ENCODE measurements around the gene TICRR. TPM values are rescaled to one million over a fixed set of nuclear protein-coding genes. Genes with fewer than 3 reads are reported as not detected.

TICRR gene
- polyA plus RNA-seq, 2 of the 4 experiments (the other 2 are of a cell fraction), result 7.8 to 11.6 TPM

GRCh38 chr15:89674526-89674925 lies 99.3 kb downstream of the TICRR start:
- CTCF ChIA-PET, result interaction anchor here (1.1 to 9.4 kb wide), 5 partner anchors 9 to 82 kb away, joined by 3 to 79 read pairs (median 7); no protein-coding TSS in a partner anchor
- Histone ChIP-seq H3K4me1 (peaks cover 4% of the 10 kb centered on the region; the same call in 1 of the 3 replicates), H3K27ac (no peak overlapping the region), H3K4me2 (no peak overlapping the region), H3K9me3 (no peaks in the 10 kb centered on the region), H3K4me3 (no peak overlapping the region)
- no peak for ATAC-seq
- 0 out of 5 replicates have a peak, but pooled peaks of 1 of the 2 experiments have one; percentile 7 for TF ChIP-seq RAD21 (conservative IDR thresholded peaks at IDR 0.05 in 1 of 2, IDR thresholded peaks at IDR 0.05 in 1 of 2)
- no peak for TF ChIP-seq CBX8 (IDR thresholded peaks at IDR 0.05)
- POLR2A ChIA-PET, result no interaction called here
- 69% methylated on average over 4 of the region's 4 CpGs for WGBS (ENCODE audit: missing lambda C conversion rate)
- no peak for DNase-seq (ENCODE audit: low read depth in 1 of 2, low spot score in 1 of 2)
- no peak for FAIRE-seq

GRCh38 chr15:89675606-89676005 lies 100.3 kb downstream of the TICRR start:
- TF ChIP-seq ZSCAN20 (CRISPR knock-in tag; IDR thresholded peaks at IDR 0.05), result no peak
- no peak for TF ChIP-seq REST (IDR thresholded peaks at IDR 0.05)
- TF ChIP-seq ZC3H11A (IDR thresholded peaks at IDR 0.05), result no peak
- TF ChIP-seq NFE2L2 (conservative IDR thresholded peaks at IDR 0.05; ENCODE audit: low read length), result no peak
- TF ChIP-seq, protein P1, sequence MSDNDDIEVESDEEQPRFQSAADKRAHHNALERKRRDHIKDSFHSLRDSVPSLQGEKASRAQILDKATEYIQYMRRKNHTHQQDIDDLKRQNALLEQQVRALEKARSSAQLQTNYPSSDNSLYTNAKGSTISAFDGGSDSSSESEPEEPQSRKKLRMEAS (IDR thresholded peaks at IDR 0.05), result no peak
- no peak for TF ChIP-seq USF2 (IDR thresholded peaks at IDR 0.05)
- TF ChIP-seq HDAC2 (IDR thresholded peaks at IDR 0.05), result no peak
- no peak overlapping the region for H3K4me3 ChIP-seq
- ChIA-PET POLR2A (no interaction called here), CTCF (interaction anchor here (0.7 to 9.4 kb wide), 2 partner anchors 30 to 92 kb away, joined by 3 to 79 read pairs; no protein-coding TSS in a partner anchor)
- ATAC-seq, result no peak
- H3K4me2 ChIP-seq, result no peak overlapping the region
- peaks cover 15% of the 10 kb centered on the region for H3K4me1 ChIP-seq
- no peak for FAIRE-seq
- H3K9me3 ChIP-seq, result no peaks in the 10 kb centered on the region
- WGBS (ENCODE audit: missing lambda C conversion rate), result 80% methylated on average over 6 of the region's 6 CpGs
- H3K27ac ChIP-seq, result no peak overlapping the region
- no peak for DNase-seq (ENCODE audit: low read depth in 1 of 2, low spot score in 1 of 2)

DNA sequence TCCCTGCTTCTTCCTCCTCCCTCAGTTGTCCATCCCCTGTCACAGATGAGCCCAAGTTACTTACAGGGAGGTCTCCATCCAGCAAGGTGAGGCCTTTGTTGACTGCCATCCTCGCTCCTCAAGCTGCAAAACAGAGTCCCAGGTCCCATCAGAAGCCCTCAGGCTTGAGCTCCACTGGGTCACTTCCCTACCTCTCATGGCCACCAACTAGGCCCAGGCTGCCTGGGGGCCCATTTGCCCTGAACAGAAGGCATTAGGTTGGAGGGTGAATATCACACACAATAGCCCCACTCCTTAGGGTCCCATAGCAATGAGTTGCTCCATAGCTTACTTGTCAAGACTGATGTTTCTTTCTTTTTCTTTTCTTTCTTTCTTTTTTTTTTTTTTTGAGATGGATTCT lies 102.1 kb downstream of the TICRR start:
- POLR2A ChIA-PET, result no interaction called here
- DNase-seq (ENCODE audit: low read depth in 1 of 2, low spot score in 1 of 2) (no peak), ATAC-seq (no peak), FAIRE-seq (no peak)
- H3K4me1 ChIP-seq, result peaks cover 21% of the 10 kb centered on the region
- no peak overlapping the region for H3K27ac ChIP-seq
- no peaks in the 10 kb centered on the region for H3K9me3 ChIP-seq
- TF ChIP-seq PHF8 (IDR thresholded peaks at IDR 0.05; ENCODE audit: borderline replicate concordance, low read depth) (no peak), NFE2L2 (conservative IDR thresholded peaks at IDR 0.05; ENCODE audit: low read length) (no peak), ESRRA (IDR thresholded peaks at IDR 0.05; ENCODE audit: borderline replicate concordance, low read length) (no peak), PBX3 (IDR thresholded peaks at IDR 0.05) (no peak), EHMT2 (IDR thresholded peaks at IDR 0.05; ENCODE audit: low read depth) (no peak), RARB (CRISPR knock-in tag; IDR thresholded peaks at IDR 0.05) (no peak), GATA3 (IDR thresholded peaks at IDR 0.05; ENCODE audit: borderline replicate concordance) (no peak), ZNF302 (CRISPR knock-in tag; IDR thresholded peaks at IDR 0.05) (no peak), RCOR1 (IDR thresholded peaks at IDR 0.05; ENCODE audit: low read depth, low read length) (no peak), JUN (IDR thresholded peaks at IDR 0.05) (no peak), TP53 (CRISPR knock-in tag; IDR thresholded peaks at IDR 0.05) (no peak), HOXA7 (CRISPR knock-in tag; IDR thresholded peaks at IDR 0.05) (no peak), FOSB (CRISPR knock-in tag; IDR thresholded peaks at IDR 0.05) (no peak), CHD4 (IDR thresholded peaks at IDR 0.05; ENCODE audit: borderline replicate concordance) (no peak), POLR2A (IDR thresholded peaks at IDR 0.05; ENCODE audit: low read length) (no peak), KDM1A (IDR thresholded peaks at IDR 0.05; ENCODE audit: low read depth) (no peak)
- TF ChIP-seq, protein P2, sequence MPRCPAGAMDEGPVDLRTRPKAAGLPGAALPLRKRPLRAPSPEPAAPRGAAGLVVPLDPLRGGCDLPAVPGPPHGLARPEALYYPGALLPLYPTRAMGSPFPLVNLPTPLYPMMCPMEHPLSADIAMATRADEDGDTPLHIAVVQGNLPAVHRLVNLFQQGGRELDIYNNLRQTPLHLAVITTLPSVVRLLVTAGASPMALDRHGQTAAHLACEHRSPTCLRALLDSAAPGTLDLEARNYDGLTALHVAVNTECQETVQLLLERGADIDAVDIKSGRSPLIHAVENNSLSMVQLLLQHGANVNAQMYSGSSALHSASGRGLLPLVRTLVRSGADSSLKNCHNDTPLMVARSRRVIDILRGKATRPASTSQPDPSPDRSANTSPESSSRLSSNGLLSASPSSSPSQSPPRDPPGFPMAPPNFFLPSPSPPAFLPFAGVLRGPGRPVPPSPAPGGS (IDR thresholded peaks at IDR 0.05), result no peak
- TF ChIP-seq, protein P1 (IDR thresholded peaks at IDR 0.05), result no peak
- H3K4me2 ChIP-seq, result no peak overlapping the region
- CTCF ChIA-PET, result interaction anchor here (0.6 to 2.2 kb wide), 3 partner anchors 9 to 29 kb away, joined by 3 to 6 read pairs (median 4); partner anchors contain the start of genes PEX11A and WDR93
- no peak overlapping the region for H3K4me3 ChIP-seq
- 69% methylated on average over 1 of the region's 1 CpG for WGBS (ENCODE audit: missing lambda C conversion rate)
